Measurements from ENCODE around the gene TMEM150B.

DNA sequence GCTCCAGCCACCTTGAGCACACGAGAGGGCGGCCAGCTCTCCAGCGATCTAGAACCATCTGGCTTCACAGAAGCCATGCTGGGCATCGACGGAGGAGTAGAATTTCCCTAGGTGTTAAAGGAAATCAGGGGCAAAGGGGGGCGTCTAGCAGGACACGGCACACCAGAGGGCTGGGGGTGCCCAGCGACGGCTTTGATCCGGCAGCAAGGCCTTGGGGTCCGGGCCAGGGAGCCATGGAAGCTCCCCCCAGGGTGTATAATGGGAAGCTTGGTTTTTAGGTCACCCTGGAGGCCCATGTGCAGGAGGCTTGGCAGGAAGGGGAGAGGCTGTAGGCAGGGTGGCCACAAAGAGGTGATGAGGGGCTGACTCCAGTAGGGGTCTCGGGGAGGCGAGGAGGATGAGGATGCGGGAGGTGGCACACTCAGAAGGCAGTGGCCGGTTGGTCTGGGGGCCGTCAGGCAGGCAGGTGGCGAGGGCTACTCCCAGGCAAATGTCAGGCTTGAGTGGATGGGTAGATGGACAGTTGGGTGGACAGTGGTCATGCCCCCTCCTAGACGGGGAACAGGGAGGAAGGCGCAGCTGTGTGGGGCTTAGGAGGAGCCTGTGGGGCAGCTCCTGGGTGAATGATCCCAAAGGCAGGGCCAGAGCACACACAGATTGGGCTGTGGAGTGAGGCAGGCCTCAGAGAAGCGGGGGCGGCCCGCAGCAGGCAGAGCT, 20.1 kb upstream of the TMEM150B start:
- TF ChIP-seq, protein P1, sequence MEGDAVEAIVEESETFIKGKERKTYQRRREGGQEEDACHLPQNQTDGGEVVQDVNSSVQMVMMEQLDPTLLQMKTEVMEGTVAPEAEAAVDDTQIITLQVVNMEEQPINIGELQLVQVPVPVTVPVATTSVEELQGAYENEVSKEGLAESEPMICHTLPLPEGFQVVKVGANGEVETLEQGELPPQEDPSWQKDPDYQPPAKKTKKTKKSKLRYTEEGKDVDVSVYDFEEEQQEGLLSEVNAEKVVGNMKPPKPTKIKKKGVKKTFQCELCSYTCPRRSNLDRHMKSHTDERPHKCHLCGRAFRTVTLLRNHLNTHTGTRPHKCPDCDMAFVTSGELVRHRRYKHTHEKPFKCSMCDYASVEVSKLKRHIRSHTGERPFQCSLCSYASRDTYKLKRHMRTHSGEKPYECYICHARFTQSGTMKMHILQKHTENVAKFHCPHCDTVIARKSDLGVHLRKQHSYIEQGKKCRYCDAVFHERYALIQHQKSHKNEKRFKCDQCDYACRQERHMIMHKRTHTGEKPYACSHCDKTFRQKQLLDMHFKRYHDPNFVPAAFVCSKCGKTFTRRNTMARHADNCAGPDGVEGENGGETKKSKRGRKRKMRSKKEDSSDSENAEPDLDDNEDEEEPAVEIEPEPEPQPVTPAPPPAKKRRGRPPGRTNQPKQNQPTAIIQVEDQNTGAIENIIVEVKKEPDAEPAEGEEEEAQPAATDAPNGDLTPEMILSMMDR (conservative IDR thresholded peaks at IDR 0.05; ENCODE audit: low read depth in 2 of 2), result no peak
- TF ChIP-seq POLR2AphosphoS5 (IDR thresholded peaks at IDR 0.05; ENCODE audit: low read depth) (no peak), ZNF331 (CRISPR knock-in tag; IDR thresholded peaks at IDR 0.05; ENCODE audit: low read depth) (no peak), EZH2phosphoT487 (IDR thresholded peaks at IDR 0.05; ENCODE audit: unreplicated experiment) (no peak), CREB1 (CRISPR knock-in tag; IDR thresholded peaks at IDR 0.05; ENCODE audit: low read depth) (no peak)

Measured in GM23338 (cell line).